ENCODE data around the gene TMEM240. TPM values are rescaled to one million over a fixed set of nuclear protein-coding genes. Genes with fewer than 3 reads are reported as not detected.
"Not testable (repeated sequence)": the region's sequence is repeated elsewhere in the genome, so short reads cannot be mapped to it uniquely, and the experiment has no call there.

Gene TMEM240
- polyA plus RNA-seq, 4 donors, result 4.4 to 9.2 (median 4.9) TPM

GRCh38 chr1:1505801-1506200 lies 34.6 kb downstream of the TMEM240 start:
- not testable (repeated sequence) for DNase-seq (ENCODE audit: low read depth in 4 of 4, low spot score in 3 of 4)

GRCh38 chr1:1505366-1505798 lies 35.0 kb downstream of the TMEM240 start:
- not testable (repeated sequence) for DNase-seq (ENCODE audit: low read depth in 4 of 4, low spot score in 3 of 4)

GRCh38 chr1:1504777-1505365 lies 35.6 kb downstream of the TMEM240 start:
- peak in 3 of 4 donors; percentile 25 to 44 (median 33) for DNase-seq (ENCODE audit: low read depth in 4 of 4, low spot score in 3 of 4)

- DNase-seq (ENCODE audit: low read depth in 4 of 4, low spot score in 3 of 4), result not testable (repeated sequence)
Observed at GRCh38 chr1:1495461-1495975, 44.9 kb downstream of the TMEM240 start.

GRCh38 chr1:1494311-1494710 lies 46.1 kb downstream of the TMEM240 start:
- DNase-seq (ENCODE audit: low read depth in 4 of 4, low spot score in 3 of 4), result not testable (repeated sequence)

GRCh38 chr1:1491601-1492000 lies 48.8 kb downstream of the TMEM240 start:
- no peak for DNase-seq (ENCODE audit: low read depth in 4 of 4, low spot score in 3 of 4)

- DNase-seq (ENCODE audit: low read depth in 4 of 4, low spot score in 3 of 4), result no peak
Observed at GRCh38 chr1:1490633-1491230, 49.7 kb downstream of the TMEM240 start.

GRCh38 chr1:1489861-1490260 lies 50.6 kb downstream of the TMEM240 start:
- no peak for DNase-seq (ENCODE audit: low read depth in 4 of 4, low spot score in 3 of 4)

- no peak for DNase-seq (ENCODE audit: low read depth in 4 of 4, low spot score in 3 of 4)
Observed at GRCh38 chr1:1489231-1489630, 51.2 kb downstream of the TMEM240 start.

- no peak for DNase-seq (ENCODE audit: low read depth in 4 of 4, low spot score in 3 of 4)
Observed at GRCh38 chr1:1487701-1488100, 52.7 kb downstream of the TMEM240 start.

GRCh38 chr1:1485755-1486317 lies 54.6 kb downstream of the TMEM240 start:
- DNase-seq (ENCODE audit: low read depth in 4 of 4, low spot score in 3 of 4), result not testable (repeated sequence)

- not testable (repeated sequence) for DNase-seq (ENCODE audit: low read depth in 4 of 4, low spot score in 3 of 4)
Observed at GRCh38 chr1:1484976-1485750, 55.3 kb downstream of the TMEM240 start.

Other genes with a start within 250 kb of the TMEM240 start
- gene ACAP3, start 232.7 kb downstream of the TMEM240 start, polyA plus RNA-seq (ENCODE audit: insufficient read length in 4 of 4), result 10 to 100 TPM; 21.7 to 38.7 (median 24.4) TPM
- 10 to 100 TPM in 1 of 4 donors, 1 to 10 TPM in 3; 6.5 to 12.2 (median 7.2) TPM for gene PUSL1, start 232.0 kb downstream of the TMEM240 start, polyA plus RNA-seq (ENCODE audit: insufficient read length in 4 of 4)
- gene INTS11, start 216.0 kb downstream of the TMEM240 start, polyA plus RNA-seq (ENCODE audit: insufficient read length in 4 of 4), result 100 to 1,000 TPM; 104 to 117 (median 110) TPM
- 10 to 100 TPM; 11.6 to 20.7 (median 14.5) TPM for gene CPTP, start 215.8 kb downstream of the TMEM240 start, polyA plus RNA-seq (ENCODE audit: insufficient read length in 4 of 4)
- gene TAS1R3, start 209.3 kb downstream of the TMEM240 start, polyA plus RNA-seq (ENCODE audit: insufficient read length in 4 of 4), result under 1 TPM; 0.22 to 0.56 (median 0.33) TPM
- 10 to 100 TPM; 27.0 to 56.4 (median 28.5) TPM for gene DVL1, start 191.2 kb downstream of the TMEM240 start, polyA plus RNA-seq (ENCODE audit: insufficient read length in 4 of 4)
- gene MXRA8, start 182.1 kb downstream of the TMEM240 start, polyA plus RNA-seq (ENCODE audit: insufficient read length in 4 of 4), result 100 to 1,000 TPM; 177 to 242 (median 190) TPM
- 100 to 1,000 TPM in 1 of 4 donors, 10 to 100 TPM in 3; 63.0 to 110 (median 64.3) TPM for gene AURKAIP1, start 165.4 kb downstream of the TMEM240 start, polyA plus RNA-seq (ENCODE audit: insufficient read length in 4 of 4)
- gene CCNL2, start 141.3 kb downstream of the TMEM240 start, polyA plus RNA-seq (ENCODE audit: insufficient read length in 4 of 4), result 100 to 1,000 TPM; 232 to 273 (median 238) TPM
- 100 to 1,000 TPM; 110 to 137 (median 115) TPM for gene MRPL20, start 133.3 kb downstream of the TMEM240 start, polyA plus RNA-seq (ENCODE audit: insufficient read length in 4 of 4)
- 10 to 100 TPM in 2 of 4 donors, 1 to 10 TPM in 2; 6.6 to 19.9 (median 11.9) TPM for gene ANKRD65, start 119.3 kb downstream of the TMEM240 start, polyA plus RNA-seq (ENCODE audit: insufficient read length in 4 of 4)
- gene VWA1, start 104.9 kb downstream of the TMEM240 start, polyA plus RNA-seq (ENCODE audit: insufficient read length in 4 of 4), result 10 to 100 TPM; 53.9 to 92.3 (median 63.1) TPM
- 1 to 10 TPM; 1.4 to 3.1 (median 3.1) TPM for gene ATAD3C, start 90.9 kb downstream of the TMEM240 start, polyA plus RNA-seq (ENCODE audit: insufficient read length in 4 of 4)
- 10 to 100 TPM in 2 of 4 donors, 1 to 10 TPM in 2; 9.1 to 15.9 (median 12.4) TPM for gene ATAD3B, start 68.9 kb downstream of the TMEM240 start, polyA plus RNA-seq (ENCODE audit: insufficient read length in 4 of 4)
- 10 to 100 TPM; 20.2 to 25.6 (median 21.4) TPM for gene ATAD3A, start 28.5 kb downstream of the TMEM240 start, polyA plus RNA-seq (ENCODE audit: insufficient read length in 4 of 4)
- 10 to 100 TPM; 86.8 to 95.0 (median 91.0) TPM for gene SSU72, start 34.2 kb upstream of the TMEM240 start, polyA plus RNA-seq (ENCODE audit: insufficient read length in 4 of 4)
- gene FNDC10, start 59.5 kb upstream of the TMEM240 start, polyA plus RNA-seq (ENCODE audit: insufficient read length in 4 of 4), result 1 to 10 TPM; 1.5 to 4.5 (median 2.6) TPM
- gene MIB2, start 74.9 kb upstream of the TMEM240 start, polyA plus RNA-seq (ENCODE audit: insufficient read length in 4 of 4), result 10 to 100 TPM; 32.2 to 63.4 (median 38.2) TPM
- gene MMP23B, start 91.5 kb upstream of the TMEM240 start, polyA plus RNA-seq (ENCODE audit: insufficient read length in 4 of 4), result 10 to 100 TPM; 16.9 to 38.6 (median 21.7) TPM
- gene CDK11B, start 118.4 kb upstream of the TMEM240 start, polyA plus RNA-seq (ENCODE audit: insufficient read length in 4 of 4), result 10 to 100 TPM; 38.0 to 42.2 (median 40.9) TPM
- 10 to 100 TPM; 68.3 to 81.6 (median 70.9) TPM for gene SLC35E2B, start 152.2 kb upstream of the TMEM240 start, polyA plus RNA-seq (ENCODE audit: insufficient read length in 4 of 4)
- 10 to 100 TPM; 22.7 to 34.9 (median 28.6) TPM for gene CDK11A, start 183.7 kb upstream of the TMEM240 start, polyA plus RNA-seq (ENCODE audit: insufficient read length in 4 of 4)
- 10 to 100 TPM; 43.4 to 52.3 (median 46.7) TPM for gene NADK, start 237.8 kb upstream of the TMEM240 start, polyA plus RNA-seq (ENCODE audit: insufficient read length in 4 of 4)